Measurements from ENCODE around the gene CYP46A1.

GRCh38 chr14:99742074-99742473, 58.0 kb downstream of the CYP46A1 start:
- TF ChIP-seq, protein P1, sequence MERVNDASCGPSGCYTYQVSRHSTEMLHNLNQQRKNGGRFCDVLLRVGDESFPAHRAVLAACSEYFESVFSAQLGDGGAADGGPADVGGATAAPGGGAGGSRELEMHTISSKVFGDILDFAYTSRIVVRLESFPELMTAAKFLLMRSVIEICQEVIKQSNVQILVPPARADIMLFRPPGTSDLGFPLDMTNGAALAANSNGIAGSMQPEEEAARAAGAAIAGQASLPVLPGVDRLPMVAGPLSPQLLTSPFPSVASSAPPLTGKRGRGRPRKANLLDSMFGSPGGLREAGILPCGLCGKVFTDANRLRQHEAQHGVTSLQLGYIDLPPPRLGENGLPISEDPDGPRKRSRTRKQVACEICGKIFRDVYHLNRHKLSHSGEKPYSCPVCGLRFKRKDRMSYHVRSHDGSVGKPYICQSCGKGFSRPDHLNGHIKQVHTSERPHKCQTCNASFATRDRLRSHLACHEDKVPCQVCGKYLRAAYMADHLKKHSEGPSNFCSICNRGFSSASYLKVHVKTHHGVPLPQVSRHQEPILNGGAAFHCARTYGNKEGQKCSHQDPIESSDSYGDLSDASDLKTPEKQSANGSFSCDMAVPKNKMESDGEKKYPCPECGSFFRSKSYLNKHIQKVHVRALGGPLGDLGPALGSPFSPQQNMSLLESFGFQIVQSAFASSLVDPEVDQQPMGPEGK (tag by site-specific recombination; IDR thresholded peaks at IDR 0.05): no peak
- TF ChIP-seq, protein P2, sequence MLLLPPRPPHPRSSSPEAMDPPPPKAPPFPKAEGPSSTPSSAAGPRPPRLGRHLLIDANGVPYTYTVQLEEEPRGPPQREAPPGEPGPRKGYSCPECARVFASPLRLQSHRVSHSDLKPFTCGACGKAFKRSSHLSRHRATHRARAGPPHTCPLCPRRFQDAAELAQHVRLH (tag by site-specific recombination; IDR thresholded peaks at IDR 0.05): no peak
- no peak for TF ChIP-seq BCL11A (tag by site-specific recombination; IDR thresholded peaks at IDR 0.05; ENCODE audit: low read depth)
- TF ChIP-seq REST (tag by site-specific recombination; IDR thresholded peaks at IDR 0.05): no peak
- TF ChIP-seq, protein P3, sequence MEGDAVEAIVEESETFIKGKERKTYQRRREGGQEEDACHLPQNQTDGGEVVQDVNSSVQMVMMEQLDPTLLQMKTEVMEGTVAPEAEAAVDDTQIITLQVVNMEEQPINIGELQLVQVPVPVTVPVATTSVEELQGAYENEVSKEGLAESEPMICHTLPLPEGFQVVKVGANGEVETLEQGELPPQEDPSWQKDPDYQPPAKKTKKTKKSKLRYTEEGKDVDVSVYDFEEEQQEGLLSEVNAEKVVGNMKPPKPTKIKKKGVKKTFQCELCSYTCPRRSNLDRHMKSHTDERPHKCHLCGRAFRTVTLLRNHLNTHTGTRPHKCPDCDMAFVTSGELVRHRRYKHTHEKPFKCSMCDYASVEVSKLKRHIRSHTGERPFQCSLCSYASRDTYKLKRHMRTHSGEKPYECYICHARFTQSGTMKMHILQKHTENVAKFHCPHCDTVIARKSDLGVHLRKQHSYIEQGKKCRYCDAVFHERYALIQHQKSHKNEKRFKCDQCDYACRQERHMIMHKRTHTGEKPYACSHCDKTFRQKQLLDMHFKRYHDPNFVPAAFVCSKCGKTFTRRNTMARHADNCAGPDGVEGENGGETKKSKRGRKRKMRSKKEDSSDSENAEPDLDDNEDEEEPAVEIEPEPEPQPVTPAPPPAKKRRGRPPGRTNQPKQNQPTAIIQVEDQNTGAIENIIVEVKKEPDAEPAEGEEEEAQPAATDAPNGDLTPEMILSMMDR (tag by site-specific recombination; IDR thresholded peaks at IDR 0.05): no peak
- no peak for TF ChIP-seq SP2 (tag by site-specific recombination; IDR thresholded peaks at IDR 0.05)
- no peak for TF ChIP-seq SALL2 (tag by site-specific recombination; IDR thresholded peaks at IDR 0.05; ENCODE audit: borderline replicate concordance)
- no peak for TF ChIP-seq ZNF558 (tag by site-specific recombination; IDR thresholded peaks at IDR 0.05)
